WTC11 (cell line): ENCODE measurements around the gene PSMG4.

Experiments
- KAT7 ChIP-seq: sonication (generic); formaldehyde crosslinking; IDR thresholded peaks from 2 replicates; pipeline ENCODE4 v1.8.1; 2023; ENCODE audit warnings: missing genetic modification reagents, mild to moderate bottlenecking, borderline replicate concordance
- MXD4 ChIP-seq: fragments of 250-450 bp; sonication (Bioruptor Pico); IDR thresholded peaks from 2 replicates; pipeline ENCODE4 v1.8.0; 2021; ENCODE audit warnings: mild to moderate bottlenecking, moderate library complexity, borderline replicate concordance
- NFE2L1 ChIP-seq: sonication (generic); formaldehyde crosslinking; IDR thresholded peaks from 2 replicates; pipeline ENCODE4 v1.8.1; 2023; ENCODE audit warnings: missing genetic modification reagents
- NR3C1 ChIP-seq: sonication (generic); formaldehyde crosslinking; conservative IDR thresholded peaks from 2 replicates; pipeline ENCODE4 v1.8.1; 2023; ENCODE audit warnings: low read depth, mild to moderate bottlenecking, missing genetic modification reagents
- SMAD3 ChIP-seq: sonication (generic); formaldehyde crosslinking; IDR thresholded peaks from 2 replicates; pipeline ENCODE4 v1.8.0; 2022; ENCODE audit warnings: missing genetic modification reagents, mild to moderate bottlenecking, borderline replicate concordance
- TP53 ChIP-seq: sonication (generic); formaldehyde crosslinking; IDR thresholded peaks from 2 replicates; pipeline ENCODE4 v1.8.1; 2023; ENCODE audit warnings: mild to moderate bottlenecking, missing genetic modification reagents
- ZNF416 ChIP-seq: fragments of 250-450 bp; sonication (Bioruptor Pico); IDR thresholded peaks from 2 replicates; pipeline ENCODE4 v1.9.0; 2021; ENCODE audit warnings: mild to moderate bottlenecking, inconsistent platforms
- TF ChIP-seq, protein P1 (sequence below): fragments of 200-600 bp; IDR thresholded peaks from 2 replicates; pipeline ENCODE4 v1.8.0; 2022; ENCODE audit warnings: antibody characterized with exemption
- TF ChIP-seq, protein P2 (sequence below): sonication (generic); formaldehyde crosslinking; IDR thresholded peaks from 2 replicates; pipeline ENCODE4 v1.8.0; 2022; ENCODE audit warnings: mild to moderate bottlenecking, missing genetic modification reagents

DNA sequence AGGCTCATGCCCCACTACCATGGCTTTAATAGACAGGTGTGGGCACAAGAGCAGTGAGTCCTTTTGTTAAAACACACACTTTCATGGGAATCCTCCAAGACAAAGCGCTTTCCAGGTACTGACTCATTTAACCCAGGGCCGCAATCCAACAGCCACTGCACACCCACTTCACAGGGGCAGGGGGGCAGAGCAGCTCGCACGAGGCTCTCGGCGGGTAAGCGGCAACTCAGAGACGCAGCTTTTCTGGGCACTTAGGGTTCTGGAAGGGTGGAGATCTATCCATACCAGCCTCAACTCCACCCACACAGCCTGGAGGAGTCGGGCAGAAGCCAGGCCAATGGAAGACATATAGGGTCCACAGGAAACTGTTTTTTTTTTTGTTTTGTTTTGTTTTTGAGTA lies 28.6 kb downstream of the PSMG4 start:
- TF ChIP-seq MXD4: no peak
- TF ChIP-seq, protein P1, sequence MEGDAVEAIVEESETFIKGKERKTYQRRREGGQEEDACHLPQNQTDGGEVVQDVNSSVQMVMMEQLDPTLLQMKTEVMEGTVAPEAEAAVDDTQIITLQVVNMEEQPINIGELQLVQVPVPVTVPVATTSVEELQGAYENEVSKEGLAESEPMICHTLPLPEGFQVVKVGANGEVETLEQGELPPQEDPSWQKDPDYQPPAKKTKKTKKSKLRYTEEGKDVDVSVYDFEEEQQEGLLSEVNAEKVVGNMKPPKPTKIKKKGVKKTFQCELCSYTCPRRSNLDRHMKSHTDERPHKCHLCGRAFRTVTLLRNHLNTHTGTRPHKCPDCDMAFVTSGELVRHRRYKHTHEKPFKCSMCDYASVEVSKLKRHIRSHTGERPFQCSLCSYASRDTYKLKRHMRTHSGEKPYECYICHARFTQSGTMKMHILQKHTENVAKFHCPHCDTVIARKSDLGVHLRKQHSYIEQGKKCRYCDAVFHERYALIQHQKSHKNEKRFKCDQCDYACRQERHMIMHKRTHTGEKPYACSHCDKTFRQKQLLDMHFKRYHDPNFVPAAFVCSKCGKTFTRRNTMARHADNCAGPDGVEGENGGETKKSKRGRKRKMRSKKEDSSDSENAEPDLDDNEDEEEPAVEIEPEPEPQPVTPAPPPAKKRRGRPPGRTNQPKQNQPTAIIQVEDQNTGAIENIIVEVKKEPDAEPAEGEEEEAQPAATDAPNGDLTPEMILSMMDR: no peak
- TF ChIP-seq NFE2L1: no peak
- TF ChIP-seq, protein P2, sequence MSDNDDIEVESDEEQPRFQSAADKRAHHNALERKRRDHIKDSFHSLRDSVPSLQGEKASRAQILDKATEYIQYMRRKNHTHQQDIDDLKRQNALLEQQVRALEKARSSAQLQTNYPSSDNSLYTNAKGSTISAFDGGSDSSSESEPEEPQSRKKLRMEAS (CRISPR knock-in tag): no peak
- no peak for TF ChIP-seq ZNF416 (CRISPR knock-in tag)
- no peak for TF ChIP-seq KAT7
- no peak for TF ChIP-seq NR3C1 (CRISPR knock-in tag)
- TF ChIP-seq TP53 (CRISPR knock-in tag): no peak
- TF ChIP-seq SMAD3 (CRISPR knock-in tag): no peak
